Smooth muscle cell (in vitro differentiated cells): ENCODE data around the gene DUOXA1. TPM values are rescaled to one million over a fixed set of nuclear protein-coding genes. Genes with fewer than 3 reads are reported as not detected.

Source experiments
- DNase-seq: peaks from one replicate; lab custom pipeline; 2025; ENCODE audit not compliant: unreplicated experiment; lab: John Stamatoyannopoulos, UW
- H2AFZ ChIP-seq: fragments of 200-600 bp; sonication (generic); 2 replicates; pipeline ENCODE4 v1.6.0; 2016; ENCODE audit warnings: antibody characterized with exemption, low read depth, mild to moderate bottlenecking
- H3F3A ChIP-seq: fragments of 200-600 bp; sonication (generic); 2 replicates; pipeline ENCODE4 v1.6.0; 2017; ENCODE audit warnings: antibody characterized with exemption, low read depth
- H3K27ac ChIP-seq: fragments of 200-600 bp; sonication (generic); 2 replicates; pipeline ENCODE4 v1.5.1; 2016; ENCODE audit warnings: low read depth, mild to moderate bottlenecking
- H3K27me3 ChIP-seq: fragments of 200-600 bp; sonication (generic); 2 replicates; pipeline ENCODE4 v1.6.1; 2016; ENCODE audit warnings: low read depth, mild to moderate bottlenecking
- H3K36me3 ChIP-seq: fragments of 200-600 bp; sonication (generic); 2 replicates; pipeline ENCODE4 v1.5.1; 2016; ENCODE audit warnings: low read depth
- H3K4me1 ChIP-seq: fragments of 200-600 bp; sonication (generic); 2 replicates; pipeline ENCODE4 v1.5.1; 2016; ENCODE audit warnings: low read depth
- H3K4me2 ChIP-seq: fragments of 200-600 bp; sonication (generic); 2 replicates; pipeline ENCODE4 v1.6.0; 2016; ENCODE audit warnings: mild to moderate bottlenecking
- H3K4me3 ChIP-seq: fragments of 200-600 bp; sonication (generic); 2 replicates; pipeline ENCODE4 v1.5.1; 2016; ENCODE audit warnings: mild to moderate bottlenecking
- H3K79me2 ChIP-seq: fragments of 200-600 bp; sonication (generic); 2 replicates; pipeline ENCODE4 v1.6.0; 2016; ENCODE audit warnings: low read depth, mild to moderate bottlenecking
- H3K9ac ChIP-seq: fragments of 200-600 bp; sonication (generic); 2 replicates; pipeline ENCODE4 v1.6.0; 2016; ENCODE audit warnings: low read depth
- H3K9me3 ChIP-seq: fragments of 200-600 bp; sonication (generic); replicated peaks from 2 replicates; pipeline ENCODE4 v1.5.1; 2016; ENCODE audit warnings: low read depth
- H4K20me1 ChIP-seq: fragments of 200-600 bp; sonication (generic); 2 replicates; pipeline ENCODE4 v1.6.0; 2016; ENCODE audit warnings: low read depth
- WGBS: methylation state at CpG from one replicate; pipeline ENCODE4 v1.1.7; 2016; ENCODE audit warnings: low lambda C conversion rate; 5-methylcytosine and 5-hydroxymethylcytosine counted together
- polyA plus RNA-seq: library from polyadenylated mRNA; unstranded; fragments of >200 nt; fragmentation: Nextera tagmentation; extraction: Ambion mirVana; gene quantifications from 2 replicates; pipeline ENCODE4 v1.2.1, GENCODE V29; 2016
- total RNA-seq: library from RNA; depleted of rRNA; stranded (reverse); fragments of >200 nt; gene quantifications from 2 replicates; pipeline ENCODE4 v1.2.3, GENCODE V29; 2014
- TF ChIP-seq, protein P1 (sequence below): fragments of 200-600 bp; sonication (generic); IDR thresholded peaks from 2 replicates; pipeline ENCODE4 v1.5.1; 2017; ENCODE audit warnings: borderline replicate concordance, mild to moderate bottlenecking, antibody characterized with exemption; ENCODE audit not compliant: insufficient read depth, poor library complexity, severe bottlenecking

The DUOXA1 gene
- total and polyA plus RNA-seq, 2 experiments from 2014 or later, result 2.8 to 7.6 TPM

DNA sequence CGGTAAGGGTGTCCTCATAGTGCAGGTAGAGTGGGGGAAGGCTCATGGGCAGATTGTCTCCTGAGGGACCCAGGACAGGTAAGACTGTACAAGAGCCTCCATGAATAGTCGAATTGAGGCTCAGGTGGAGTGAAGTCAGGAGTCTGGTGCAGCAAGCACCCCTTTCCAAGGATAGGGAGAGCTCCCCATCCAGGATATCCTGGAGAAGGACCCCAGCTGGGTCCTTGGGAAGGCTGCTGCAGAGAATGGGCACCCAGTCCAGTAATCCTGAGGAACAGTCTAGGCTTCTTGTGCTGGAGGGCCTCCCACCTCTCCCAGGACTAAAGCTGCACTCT, 15.0 kb downstream of the DUOXA1 start:
- no peaks in the 10 kb centered on the region for H3K36me3 ChIP-seq
- no peaks in the 10 kb centered on the region for H3K9me3 ChIP-seq
- H3F3A ChIP-seq, result no peaks in the 10 kb centered on the region
- no peak overlapping the region for H2AFZ ChIP-seq
- H3K27me3 ChIP-seq, result peaks cover 77% of the 10 kb centered on the region
- no peak overlapping the region for H3K9ac ChIP-seq
- peak overlapping the region; percentile 26 for H3K4me2 ChIP-seq
- H3K4me3 ChIP-seq, result peak overlapping the region; percentile 16
- H3K4me1 ChIP-seq, result peaks cover 8% of the 10 kb centered on the region
- 48% methylated on average over 2 of the region's 2 CpGs for WGBS
- TF ChIP-seq, protein P1, sequence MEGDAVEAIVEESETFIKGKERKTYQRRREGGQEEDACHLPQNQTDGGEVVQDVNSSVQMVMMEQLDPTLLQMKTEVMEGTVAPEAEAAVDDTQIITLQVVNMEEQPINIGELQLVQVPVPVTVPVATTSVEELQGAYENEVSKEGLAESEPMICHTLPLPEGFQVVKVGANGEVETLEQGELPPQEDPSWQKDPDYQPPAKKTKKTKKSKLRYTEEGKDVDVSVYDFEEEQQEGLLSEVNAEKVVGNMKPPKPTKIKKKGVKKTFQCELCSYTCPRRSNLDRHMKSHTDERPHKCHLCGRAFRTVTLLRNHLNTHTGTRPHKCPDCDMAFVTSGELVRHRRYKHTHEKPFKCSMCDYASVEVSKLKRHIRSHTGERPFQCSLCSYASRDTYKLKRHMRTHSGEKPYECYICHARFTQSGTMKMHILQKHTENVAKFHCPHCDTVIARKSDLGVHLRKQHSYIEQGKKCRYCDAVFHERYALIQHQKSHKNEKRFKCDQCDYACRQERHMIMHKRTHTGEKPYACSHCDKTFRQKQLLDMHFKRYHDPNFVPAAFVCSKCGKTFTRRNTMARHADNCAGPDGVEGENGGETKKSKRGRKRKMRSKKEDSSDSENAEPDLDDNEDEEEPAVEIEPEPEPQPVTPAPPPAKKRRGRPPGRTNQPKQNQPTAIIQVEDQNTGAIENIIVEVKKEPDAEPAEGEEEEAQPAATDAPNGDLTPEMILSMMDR, result no peak
- H4K20me1 ChIP-seq, result no peaks in the 10 kb centered on the region
- DNase-seq, result no peak
- H3K27ac ChIP-seq, result no peak overlapping the region
- H3K79me2 ChIP-seq, result no peaks in the 10 kb centered on the region

DNA sequence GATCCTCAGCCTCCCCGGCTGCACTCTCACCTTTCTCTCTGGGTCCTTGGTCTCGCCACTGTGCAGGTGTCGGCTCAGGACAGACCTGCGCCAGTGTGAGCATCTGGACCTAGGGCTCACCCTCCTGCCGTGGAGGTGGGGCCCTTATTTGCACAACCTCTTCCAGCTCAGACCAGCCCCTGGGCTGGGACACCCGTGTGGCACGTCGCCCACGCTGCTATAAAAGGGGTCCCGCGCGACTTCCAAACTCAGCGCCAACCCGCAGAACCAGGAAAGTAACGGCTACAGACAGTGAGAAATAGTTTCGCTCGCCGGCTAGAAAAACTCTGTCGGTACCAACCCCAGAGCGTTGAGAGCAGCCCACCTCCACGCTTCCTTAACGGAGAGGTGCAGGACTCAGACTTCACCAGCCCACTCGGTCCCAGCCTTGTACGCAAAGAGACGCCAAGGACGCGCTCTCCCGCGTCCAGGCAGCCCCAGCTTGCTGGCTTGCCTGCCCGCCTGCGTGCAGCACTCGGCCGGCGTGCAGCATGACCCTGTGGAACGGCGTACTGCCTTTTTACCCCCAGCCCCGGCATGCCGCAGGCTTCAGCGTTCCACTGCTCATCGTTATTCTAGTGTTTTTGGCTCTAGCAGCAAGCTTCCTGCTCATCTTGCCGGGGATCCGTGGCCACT, 15.5 kb downstream of the DUOXA1 start, which contains the start of the genes DUOX2 and DUOXA2:
DUOX2 (minus strand) TSS at position 97 of the 675 bp plus-strand sequence. CDS start 761 bp downstream, outside the sequence.
DUOXA2 (plus strand) TSS at position 251 of the 675 bp plus-strand sequence; CDS start at position 531, 280 bp downstream.
- H3K4me1 ChIP-seq, result peaks cover 8% of the 10 kb centered on the region
- H3K36me3 ChIP-seq, result no peaks in the 10 kb centered on the region
- 16% methylated on average over 42 of the region's 42 CpGs for WGBS
- H3K79me2 ChIP-seq, result no peaks in the 10 kb centered on the region
- H3K27ac ChIP-seq, result no peak within 1 kb of the TSS
- H3F3A ChIP-seq, result no peaks in the 10 kb centered on the region
- peaks cover 82% of the 10 kb centered on the region for H3K27me3 ChIP-seq
- peak within 1 kb of the TSS; percentile 36 for H3K4me3 ChIP-seq
- H2AFZ ChIP-seq, result no peak within 1 kb of the TSS
- H3K4me2 ChIP-seq, result peak within 1 kb of the TSS; percentile 81
- no peak for DNase-seq
- no peaks in the 10 kb centered on the region for H3K9me3 ChIP-seq
- no peak within 1 kb of the TSS for H3K9ac ChIP-seq
- TF ChIP-seq, protein P1, result no peak
- H4K20me1 ChIP-seq, result no peaks in the 10 kb centered on the region

DNA sequence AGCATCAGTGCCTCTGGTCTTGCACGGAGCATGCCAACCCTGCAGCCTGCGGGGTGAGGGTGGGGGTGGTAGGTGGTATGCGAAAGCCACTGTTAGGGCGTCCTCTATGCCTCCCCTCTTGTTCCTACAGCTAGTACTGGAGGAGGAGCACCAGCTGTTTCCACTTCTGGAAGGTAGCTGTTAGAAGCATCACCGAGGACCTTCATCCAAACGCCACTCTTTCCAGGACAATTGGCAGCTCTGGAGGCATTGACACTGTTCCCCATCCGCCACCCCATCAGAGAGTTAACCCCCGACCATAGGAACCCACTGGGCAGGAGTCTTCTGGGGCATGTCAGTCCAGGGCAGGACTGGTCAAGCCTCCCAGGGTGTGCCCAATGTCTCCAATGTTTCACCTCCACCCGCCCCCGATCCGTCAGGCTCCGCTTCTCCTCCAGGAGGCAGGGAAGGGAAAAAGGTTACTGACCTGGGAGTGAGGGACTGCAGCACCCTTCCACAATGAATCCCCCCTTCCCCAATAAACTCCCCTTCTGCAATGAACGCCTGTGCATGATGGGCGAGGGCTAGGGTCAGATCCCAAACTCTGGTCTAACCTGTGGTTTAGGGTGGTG, 16.2 kb downstream of the DUOXA1 start:
- WGBS, result 25% methylated on average over 14 of the region's 14 CpGs
- Histone ChIP-seq H3K4me1 (peaks cover 8% of the 10 kb centered on the region), H3K9ac (no peak overlapping the region), H3K79me2 (no peaks in the 10 kb centered on the region), H3F3A (no peaks in the 10 kb centered on the region), H2AFZ (no peak overlapping the region), H3K4me3 (no peak overlapping the region), H3K27ac (no peak overlapping the region), H3K27me3 (peaks cover 87% of the 10 kb centered on the region), H4K20me1 (no peaks in the 10 kb centered on the region), H3K36me3 (no peaks in the 10 kb centered on the region), H3K4me2 (peak overlapping the region; percentile 81), H3K9me3 (no peaks in the 10 kb centered on the region)
- no peak for DNase-seq
- TF ChIP-seq, protein P1, result no peak
